GM19455 (cell line): Measurements from ENCODE around the gene TSPOAP1.

ENCODE experiments used
- ATAC-seq: cut with Tn5 transposase; IDR thresholded peaks from one replicate; pipeline ENCODE4 v1.9.1; 2021; ENCODE audit not compliant: unreplicated experiment

TSPOAP1 gene

GRCh38 chr17:58318627-58319172, 9.9 kb downstream of the TSPOAP1 start:
- no peak for ATAC-seq

DNA sequence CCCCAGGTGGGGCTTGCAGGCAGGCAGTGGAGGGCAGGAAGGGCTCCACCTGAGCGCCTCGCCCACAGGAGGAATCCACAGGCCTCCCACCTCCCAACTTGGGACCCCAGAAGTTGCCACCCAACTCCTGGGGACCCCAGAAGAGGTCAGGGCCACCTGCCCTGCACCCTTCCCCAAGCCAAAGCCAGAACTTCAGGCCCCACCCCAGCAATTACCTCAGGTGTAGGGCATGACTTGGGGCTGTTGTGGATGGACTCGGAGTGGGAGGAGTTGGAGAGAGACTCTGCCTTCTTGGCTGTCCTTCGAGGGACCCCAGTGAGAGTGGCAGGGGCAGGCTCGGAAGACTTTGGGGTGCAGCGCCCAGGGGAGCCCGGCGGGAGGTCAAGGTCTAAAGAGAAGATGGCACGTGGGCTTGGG, 10.5 kb downstream of the TSPOAP1 start:
- ATAC-seq = no peak

DNA sequence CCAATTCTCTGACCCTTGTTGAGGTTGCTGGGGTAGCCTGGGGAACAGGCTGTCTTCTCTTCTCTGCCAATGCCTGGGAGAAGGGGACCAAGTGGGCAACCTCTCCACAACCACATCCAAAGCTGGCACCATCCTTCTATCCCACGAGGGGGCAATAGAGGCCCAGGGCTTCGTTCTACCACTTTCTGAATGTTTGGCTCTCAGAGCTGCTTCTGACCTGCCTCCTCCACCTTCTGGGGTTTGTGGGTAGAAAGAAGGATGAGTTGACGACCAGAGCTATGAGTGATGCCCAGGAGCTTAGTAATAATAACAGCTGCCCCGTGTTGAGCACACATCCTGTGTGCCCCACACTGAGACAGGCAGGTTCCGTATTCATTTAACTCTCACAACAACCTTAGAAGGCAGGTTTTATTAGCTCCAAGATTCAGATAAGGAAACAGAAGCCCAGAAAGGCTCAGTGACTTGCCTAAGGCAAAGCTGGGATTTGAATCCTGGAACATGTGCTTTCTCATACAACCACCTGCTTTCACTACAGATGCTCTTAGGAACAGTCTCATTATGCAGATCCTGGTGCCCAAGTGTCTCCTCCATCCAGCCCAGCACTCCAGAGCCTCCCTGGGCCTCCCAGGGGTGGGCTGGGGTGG, 11.1 kb downstream of the TSPOAP1 start:
- ATAC-seq = no peak

- no peak for ATAC-seq
Observed at GRCh38 chr17:58316260-58316960, 12.2 kb downstream of the TSPOAP1 start.

GRCh38 chr17:58315750-58316149, 12.8 kb downstream of the TSPOAP1 start:
- no peak for ATAC-seq

- ATAC-seq = no peak
Observed at GRCh38 chr17:58315281-58315711, 13.3 kb downstream of the TSPOAP1 start.

DNA sequence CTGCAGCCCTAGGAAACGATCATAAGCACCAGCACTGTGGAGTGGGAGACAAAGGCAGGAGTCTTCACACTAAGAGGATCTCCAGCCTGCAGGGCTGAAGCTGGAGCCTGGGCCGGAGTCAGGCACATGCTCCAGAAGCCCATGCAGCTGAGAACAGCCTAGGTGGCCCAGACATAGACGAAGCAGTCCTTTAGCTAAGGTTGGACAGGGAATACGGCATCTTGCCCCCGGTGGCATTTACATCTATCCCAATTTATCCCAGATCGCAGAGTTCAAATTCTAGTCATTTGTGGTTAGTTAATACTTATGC, 13.9 kb downstream of the TSPOAP1 start:
- no peak for ATAC-seq

DNA sequence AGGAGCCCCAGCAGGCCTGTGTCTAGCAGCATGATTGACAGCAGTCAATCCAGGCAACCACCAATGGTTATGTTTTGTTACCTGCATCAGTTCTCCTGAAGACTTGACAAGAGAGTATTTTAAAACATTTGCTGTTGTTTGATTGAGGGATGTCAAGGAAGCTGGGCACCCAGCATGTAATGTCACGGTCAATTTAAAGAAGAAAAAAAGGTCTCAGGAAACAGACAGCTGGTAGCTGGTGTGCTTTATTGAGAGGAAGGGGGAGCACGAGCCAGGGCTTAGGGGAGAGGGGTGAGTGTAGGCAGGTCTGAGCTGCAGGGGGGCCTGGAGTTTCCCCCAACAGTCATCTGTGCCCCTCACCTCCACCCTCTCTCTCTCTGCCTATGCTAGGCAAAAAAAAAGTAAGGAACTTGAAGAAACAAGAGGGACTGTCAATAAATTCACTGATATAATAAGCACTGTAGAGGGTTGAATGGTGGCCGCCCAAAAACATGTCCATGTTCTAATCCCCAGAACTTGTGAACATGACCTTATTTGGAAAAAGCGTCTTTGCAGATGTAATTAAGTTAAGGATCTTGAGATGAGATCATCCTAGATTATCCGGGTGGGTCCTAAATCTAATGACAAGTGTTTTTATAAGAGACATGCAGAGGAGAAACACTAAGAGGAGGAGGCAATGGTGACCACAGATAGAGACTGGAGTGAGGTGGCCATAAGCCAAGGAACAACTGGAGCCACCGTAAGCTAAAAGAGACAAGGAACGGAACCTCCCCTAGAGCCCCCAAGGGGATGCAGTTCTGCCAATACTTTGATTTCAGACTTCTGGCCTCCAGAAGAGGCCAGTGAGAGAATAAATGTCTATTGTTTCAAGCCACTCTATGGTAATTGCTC, 14.5 kb downstream of the TSPOAP1 start:
- no peak for ATAC-seq

GRCh38 chr17:58312829-58313228, 15.8 kb downstream of the TSPOAP1 start:
- ATAC-seq = no peak

- no peak for ATAC-seq
Observed at GRCh38 chr17:58312021-58312630, 16.5 kb downstream of the TSPOAP1 start.

GRCh38 chr17:58311429-58311894, 17.1 kb downstream of the TSPOAP1 start:
- ATAC-seq = no peak

DNA sequence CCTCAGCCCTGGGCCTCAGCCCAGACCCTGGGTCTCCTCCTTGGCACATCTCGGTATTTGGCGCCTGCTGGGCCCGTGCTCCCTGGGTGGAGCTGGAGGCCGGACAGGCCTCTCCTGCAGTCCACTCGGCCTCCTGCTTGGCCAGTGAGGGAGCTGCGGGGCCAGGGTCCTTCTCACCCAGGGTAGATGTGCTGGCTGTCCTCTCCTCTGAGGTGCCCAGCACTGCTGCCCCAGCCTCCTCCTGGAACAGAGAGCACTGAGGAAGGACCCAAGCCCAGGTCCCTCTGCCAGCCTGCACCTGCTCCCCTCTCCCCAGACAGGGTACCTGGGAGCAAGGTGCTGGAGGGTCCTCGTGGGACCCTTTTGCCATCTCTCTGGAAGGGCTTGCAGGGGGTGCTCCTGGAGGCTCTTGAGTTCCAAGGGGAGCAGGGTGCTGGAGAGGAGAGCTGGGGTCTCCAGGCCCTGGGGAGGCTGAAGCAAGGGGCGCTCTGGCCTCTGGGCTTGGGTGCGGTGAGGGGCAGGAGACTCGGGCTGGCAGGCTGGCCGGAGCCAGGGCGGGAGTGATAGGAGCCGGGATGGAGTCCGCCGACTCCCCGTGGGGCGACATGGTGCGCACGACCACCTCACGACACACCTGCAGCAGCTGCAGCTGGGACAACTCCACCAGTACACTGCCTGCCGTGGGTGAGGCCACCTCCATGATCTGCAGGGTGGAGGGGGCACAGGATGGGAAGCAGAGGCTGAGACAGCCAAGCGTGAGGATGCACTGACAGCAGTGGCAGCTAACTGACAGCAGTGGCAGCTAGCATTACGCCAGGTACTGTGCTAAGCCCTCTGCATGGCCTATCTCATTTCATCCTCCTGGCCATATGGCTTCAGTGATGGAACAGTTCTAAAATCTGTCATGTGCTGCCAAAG, 17.8 kb downstream of the TSPOAP1 start:
- ATAC-seq = no peak

DNA sequence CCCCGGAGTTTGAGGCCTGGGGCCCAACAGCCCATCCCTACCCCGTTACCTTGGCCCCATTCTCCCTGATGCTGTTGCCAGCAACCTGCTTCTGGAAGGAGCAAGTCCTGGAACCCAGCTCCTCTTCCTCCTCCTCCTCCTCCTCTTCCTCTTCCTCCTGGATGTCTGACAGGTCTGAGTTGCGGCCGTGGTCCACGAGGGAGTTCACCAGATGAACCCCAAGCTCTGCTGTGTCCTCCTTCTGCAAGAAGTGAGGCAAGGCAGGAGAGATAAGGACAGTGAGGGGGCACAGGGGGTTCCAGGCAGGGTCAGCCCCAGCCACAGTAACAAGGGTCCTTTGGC, 18.7 kb downstream of the TSPOAP1 start:
- ATAC-seq = no peak

- ATAC-seq = no peak
Observed at GRCh38 chr17:58308985-58309917, 19.3 kb downstream of the TSPOAP1 start.

- ATAC-seq = no peak
Observed at GRCh38 chr17:58308173-58308984, 20.2 kb downstream of the TSPOAP1 start.

GRCh38 chr17:58307468-58308172, 21.0 kb downstream of the TSPOAP1 start:
- no peak for ATAC-seq

GRCh38 chr17:58306131-58306951, 22.3 kb downstream of the TSPOAP1 start:
- no peak for ATAC-seq
